Measurements from ENCODE around the gene CCDC24.

- no peak for TF ChIP-seq SP1 (CRISPR knock-in tag; IDR thresholded peaks at IDR 0.05)
- no peak for TF ChIP-seq HMGXB4 (CRISPR knock-in tag; IDR thresholded peaks at IDR 0.05)
- no peak for TF ChIP-seq POLR2A (conservative IDR thresholded peaks at IDR 0.05)
- TF ChIP-seq, protein P1, sequence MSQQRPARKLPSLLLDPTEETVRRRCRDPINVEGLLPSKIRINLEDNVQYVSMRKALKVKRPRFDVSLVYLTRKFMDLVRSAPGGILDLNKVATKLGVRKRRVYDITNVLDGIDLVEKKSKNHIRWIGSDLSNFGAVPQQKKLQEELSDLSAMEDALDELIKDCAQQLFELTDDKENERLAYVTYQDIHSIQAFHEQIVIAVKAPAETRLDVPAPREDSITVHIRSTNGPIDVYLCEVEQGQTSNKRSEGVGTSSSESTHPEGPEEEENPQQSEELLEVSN (IDR thresholded peaks at IDR 0.05; ENCODE audit: borderline replicate concordance in 1 of 2, extremely low read depth in 1 of 2, insufficient read depth in 1 of 2, insufficient read length in 1 of 2, low read depth in 1 of 2, low read length in 1 of 2, poor library complexity in 1 of 2, severe bottlenecking in 1 of 2) = no peak
- 0 out of 2 replicates have a peak, but pooled peaks have one; percentile 0 for TF ChIP-seq EP300 (IDR thresholded peaks at IDR 0.05; ENCODE audit: low read length)
These were observed 864 bp upstream of the CCDC24 start for GRCh38 chr1:43990271-43991199.
